C4-2B (cell line): ENCODE measurements around the gene TMEM235.

ENCODE experiments used
- CTCF ChIP-seq: fragments of 450-650 bp; conservative IDR thresholded peaks from 2 replicates; pipeline ENCODE4 v1.5.1; 2017; ENCODE audit warnings: mild to moderate bottlenecking
- ZFX ChIP-seq: fragments of 450-650 bp; IDR thresholded peaks from 2 replicates; pipeline ENCODE4 v1.6.1; 2017

GRCh38 chr17:78224231-78225087, 7.0 kb upstream of the TMEM235 start:
- TF ChIP-seq CTCF (no peak), ZFX (no peak)
